ENCODE measurements around the gene PCBP3. TPM values are rescaled to one million over a fixed set of nuclear protein-coding genes. Genes with fewer than 3 reads are reported as not detected.

PCBP3 gene
- total RNA-seq, 4 donors from 2014 or later, result 0.47 to 5.3 (median 1.0) TPM; not detected in 1

GRCh38 chr21:45764792-45765191 is 121.3 kb downstream of the PCBP3 start:
- intact Hi-C loops (cut with DNase I), result no loop called here
- no peak overlapping the region for H3K27ac ChIP-seq
- no peak for DNase-seq
- H3K27me3 ChIP-seq, result peaks cover 0 to 5% (median 0%) of the 10 kb centered on the region in 4 donors
- 90 to 96% methylated on average over 5 to 8 of the region's 9 CpGs for WGBS, 2 donors
- no peaks in the 10 kb centered on the region for H3K36me3 ChIP-seq
- no peaks in the 10 kb centered on the region for H3K9me3 ChIP-seq
- H3K4me3 ChIP-seq, result no peak overlapping the region
- TF ChIP-seq POLR2A (IDR thresholded peaks at IDR 0.05), result no peak
- no peak for TF ChIP-seq CTCF (IDR thresholded peaks at IDR 0.05)
- no peaks in the 10 kb centered on the region for H3K4me1 ChIP-seq

GRCh38 chr21:45765375-45765774 is 121.8 kb downstream of the PCBP3 start:
- intact Hi-C loops (cut with DNase I), result no loop called here
- Histone ChIP-seq H3K4me3 (no peak overlapping the region), H3K9me3 (no peaks in the 10 kb centered on the region), H3K27me3 (peaks cover 0 to 5% (median 0%) of the 10 kb centered on the region in 4 donors), H3K4me1 (no peaks in the 10 kb centered on the region), H3K27ac (no peak overlapping the region), H3K36me3 (no peaks in the 10 kb centered on the region)
- 78 to 92% methylated on average over 4 to 7 of the region's 12 CpGs for WGBS, 2 donors
- no peak for DNase-seq
- no peak for TF ChIP-seq CTCF (IDR thresholded peaks at IDR 0.05)
- TF ChIP-seq POLR2A (IDR thresholded peaks at IDR 0.05), result no peak

- DNase-seq, result no peak
- H3K9me3 ChIP-seq, result no peaks in the 10 kb centered on the region
- intact Hi-C loops (cut with DNase I), result no loop called here
- no peak overlapping the region for H3K4me3 ChIP-seq
- 83% methylated on average over 1 of the region's 14 CpGs; no CpG with 5 or more reads in 1 of the 2 donors for WGBS, 2 donors
- no peaks in the 10 kb centered on the region for H3K36me3 ChIP-seq
- TF ChIP-seq POLR2A (IDR thresholded peaks at IDR 0.05), result no peak
- TF ChIP-seq CTCF (IDR thresholded peaks at IDR 0.05), result no peak
- peaks cover 0 to 5% (median 0%) of the 10 kb centered on the region in 4 donors for H3K27me3 ChIP-seq
- H3K27ac ChIP-seq, result no peak overlapping the region
- H3K4me1 ChIP-seq, result no peaks in the 10 kb centered on the region
These were observed 122.5 kb downstream of the PCBP3 start for GRCh38 chr21:45766055-45766454.

- no peak for DNase-seq
- Histone ChIP-seq H3K9me3 (no peaks in the 10 kb centered on the region), H3K27ac (no peak overlapping the region), H3K27me3 (peaks cover 0 to 5% (median 0%) of the 10 kb centered on the region in 4 donors), H3K4me3 (no peak overlapping the region), H3K36me3 (no peaks in the 10 kb centered on the region), H3K4me1 (no peaks in the 10 kb centered on the region)
- TF ChIP-seq POLR2A (IDR thresholded peaks at IDR 0.05) (no peak), CTCF (IDR thresholded peaks at IDR 0.05) (no peak)
- intact Hi-C loops (cut with DNase I), result no loop called here
- 72 to 87% methylated on average over 4 to 5 of the region's 5 CpGs for WGBS, 2 donors
These were observed 123.0 kb downstream of the PCBP3 start for GRCh38 chr21:45766501-45766900.

GRCh38 chr21:45767071-45768006 is 123.8 kb downstream of the PCBP3 start:
- intact Hi-C loops (cut with DNase I), result no loop called here
- Histone ChIP-seq H3K27me3 (peaks cover 0 to 5% (median 0%) of the 10 kb centered on the region in 4 donors), H3K27ac (no peak overlapping the region), H3K4me3 (no peak overlapping the region), H3K9me3 (no peaks in the 10 kb centered on the region), H3K4me1 (no peaks in the 10 kb centered on the region), H3K36me3 (no peaks in the 10 kb centered on the region)
- TF ChIP-seq CTCF (IDR thresholded peaks at IDR 0.05) (no peak), POLR2A (IDR thresholded peaks at IDR 0.05) (no peak)
- DNase-seq, result no peak
- 64 to 66% methylated on average over 8 to 13 of the region's 13 CpGs for WGBS, 2 donors
